SK-N-SH (cell line): Measurements from ENCODE around the gene SLC2A14. TPM values are rescaled to one million over a fixed set of nuclear protein-coding genes. Genes with fewer than 3 reads are reported as not detected.
"Not testable (repeated sequence)": the region's sequence is repeated elsewhere in the genome, so short reads cannot be mapped to it uniquely, and the experiment has no call there.

Experiments used
- CTCF ChIA-PET: fragments of 300-600, 350-600 bp; formaldehyde crosslinking; extraction: SDS; loops from one replicate; lab custom pipeline; 2021; lab: Yijun Ruan, JAX
- POLR2A ChIA-PET: fragments of 350-600 bp; sonication (Branson Sonifier 250); formaldehyde crosslinking; extraction: SDS; loops from one replicate; lab custom pipeline; 2020; ENCODE audit warnings: antibody characterized with exemption, inconsistent platforms; lab: Yijun Ruan, JAX
- DNase-seq: peaks from one replicate; pipeline ENCODE4 v3.0.0; 2012
- H2AFZ ChIP-seq: fragments of 200-600 bp; sonication (generic); 2 replicates; pipeline ENCODE4 v1.8.1; 2016; ENCODE audit warnings: antibody characterized with exemption, mild to moderate bottlenecking, low read depth
- H3F3A ChIP-seq: fragments of 200-600 bp; sonication (generic); replicated peaks from 2 replicates; pipeline ENCODE3; 2016; ENCODE audit warnings: antibody characterized with exemption, mild to moderate bottlenecking; ENCODE audit not compliant: insufficient read depth
- H3K27ac ChIP-seq, 2 experiments: fragments of 200-500 bp in 1 of 2; fragments of 200-600 bp in 1 of 2; sonication (Bioruptor generic) in 1 of 2; sonication (generic), shearing (Covaris generic) in 1 of 2; 2 replicates each; pipeline versions ENCODE4 v1.5.1 to v1.6.1; 2014 to 2016; ENCODE audit warnings: low read depth in 2 of 2, inconsistent platforms in 1 of 2, low read length in 1 of 2, mild to moderate bottlenecking in 1 of 2, mixed read lengths in 1 of 2
- H3K27me3 ChIP-seq: fragments of 200-600 bp; sonication (generic), shearing (Covaris generic); 2 replicates; pipeline ENCODE4 v1.6.1; 2016; ENCODE audit warnings: mixed run types; ENCODE audit not compliant: insufficient read depth
- H3K36me3 ChIP-seq, 2 experiments: fragments of 200-500 bp in 1 of 2; fragments of 200-600 bp in 1 of 2; sonication (Bioruptor generic) in 1 of 2; sonication (generic) in 1 of 2; replicated peaks in 1 of 2; 2 replicates each; pipeline versions ENCODE3 to v1.5.1; 2014 to 2016; ENCODE audit warnings: low read length in 1 of 2, mild to moderate bottlenecking in 1 of 2; ENCODE audit not compliant: insufficient read depth in 2 of 2, control insufficient read depth in 1 of 2
- H3K4me1 ChIP-seq, 2 experiments: fragments of 200-500 bp in 1 of 2; fragments of 200-600 bp in 1 of 2; sonication (Bioruptor generic) in 1 of 2; sonication (generic), shearing (Covaris generic) in 1 of 2; 2 replicates each; pipeline versions ENCODE4 v1.5.1 to v1.6.1; 2014 to 2016; ENCODE audit warnings: low read depth in 1 of 2, low read length in 1 of 2, mixed run types in 1 of 2; ENCODE audit not compliant: insufficient read depth in 2 of 2, control insufficient read depth in 1 of 2
- H3K4me2 ChIP-seq: fragments of 200-600 bp; sonication (generic), shearing (Covaris generic); 2 replicates; pipeline ENCODE4 v1.6.1; 2017; ENCODE audit warnings: mixed run types
- H3K4me3 ChIP-seq, 2 experiments: fragments of 200-500 bp in 1 of 2; fragments of 200-600 bp in 1 of 2; sonication (Bioruptor generic) in 1 of 2; sonication (generic), shearing (Covaris generic) in 1 of 2; 2 replicates each; pipeline versions ENCODE4 v1.5.1 to v1.8.1; 2014 to 2016; ENCODE audit warnings: low read depth in 2 of 2, inconsistent platforms in 1 of 2, low read length in 1 of 2, mild to moderate bottlenecking in 1 of 2, mixed read lengths in 1 of 2, moderate library complexity in 1 of 2
- H3K79me2 ChIP-seq: fragments of 200-600 bp; sonication (generic); 2 replicates; pipeline ENCODE4 v1.8.1; 2017; ENCODE audit warnings: mild to moderate bottlenecking; ENCODE audit not compliant: insufficient read depth
- H3K9ac ChIP-seq: fragments of 200-600 bp; sonication (generic); 2 replicates; pipeline ENCODE4 v1.6.1; 2017; ENCODE audit warnings: mixed run types
- H3K9me2 ChIP-seq: fragments of 200-600 bp; sonication (generic); 2 replicates; pipeline ENCODE4 v1.6.1; 2017; ENCODE audit warnings: mixed run types
- H3K9me3 ChIP-seq: fragments of 200-600 bp; sonication (generic); 2 replicates; pipeline ENCODE4 v1.6.1; 2017; ENCODE audit warnings: mixed run types, mild to moderate bottlenecking, moderate library complexity
- H4K20me1 ChIP-seq: fragments of 200-600 bp; sonication (generic); 2 replicates; pipeline ENCODE4 v1.6.1; 2017; ENCODE audit warnings: mild to moderate bottlenecking, mixed run types; ENCODE audit not compliant: insufficient read depth
- ELF1 ChIP-seq: IDR thresholded peaks from 2 replicates; pipeline ENCODE4 v1.4.0; 2012
- FOXJ3 ChIP-seq: sonication (generic); formaldehyde crosslinking; IDR thresholded peaks from 2 replicates; pipeline ENCODE4 v1.5.1; 2020; ENCODE audit warnings: mild to moderate bottlenecking, missing genetic modification reagents
- MAX ChIP-seq: IDR thresholded peaks from 2 replicates; pipeline ENCODE4 v1.4.0; 2012; ENCODE audit warnings: low read depth
- RAD21 ChIP-seq: IDR thresholded peaks from 2 replicates; pipeline ENCODE4 v1.6.1; 2012; ENCODE audit warnings: mild to moderate bottlenecking, low read length
- RCOR1 ChIP-seq: fragments of 150-350 bp; IDR thresholded peaks from 2 replicates; pipeline ENCODE4 v1.6.1; 2017; ENCODE audit warnings: antibody characterized with exemption, low read length
- SMC3 ChIP-seq: IDR thresholded peaks from 2 replicates; pipeline ENCODE4 v1.6.1; 2012; ENCODE audit warnings: low read depth, low read length, improper control_type of control experiment
- WGBS: methylation state at CpG from one replicate; pipeline ENCODE4 v1.1.6; 2017; ENCODE audit warnings: low lambda C conversion rate; 5-methylcytosine and 5-hydroxymethylcytosine counted together
- polyA plus RNA-seq, 3 experiments: library from polyadenylated mRNA; depleted of rRNA; stranded (reverse); fragments of >200 nt; gene quantifications; 2 replicates each; pipeline ENCODE4 v1.2.3, GENCODE V29; 2012
- TF ChIP-seq, protein P1 (sequence below): fragments of 150-350 bp; IDR thresholded peaks from 2 replicates; pipeline ENCODE4 v1.6.1; 2017; ENCODE audit warnings: antibody characterized with exemption, low read length, low read depth, borderline replicate concordance
- TF ChIP-seq, protein P2 (sequence below): IDR thresholded peaks from 2 replicates; pipeline ENCODE4; 2012
- TF ChIP-seq, protein P3 (sequence below): fragments of 200-600 bp; sonication (generic); IDR thresholded peaks from 2 replicates; pipeline ENCODE4 v1.6.1; 2017; ENCODE audit warnings: antibody characterized with exemption, mild to moderate bottlenecking, moderate library complexity

Gene SLC2A14
- polyA plus RNA-seq, 1 of the 3 experiments (the other 2 are of a cell fraction), result 0.39 TPM

DNA sequence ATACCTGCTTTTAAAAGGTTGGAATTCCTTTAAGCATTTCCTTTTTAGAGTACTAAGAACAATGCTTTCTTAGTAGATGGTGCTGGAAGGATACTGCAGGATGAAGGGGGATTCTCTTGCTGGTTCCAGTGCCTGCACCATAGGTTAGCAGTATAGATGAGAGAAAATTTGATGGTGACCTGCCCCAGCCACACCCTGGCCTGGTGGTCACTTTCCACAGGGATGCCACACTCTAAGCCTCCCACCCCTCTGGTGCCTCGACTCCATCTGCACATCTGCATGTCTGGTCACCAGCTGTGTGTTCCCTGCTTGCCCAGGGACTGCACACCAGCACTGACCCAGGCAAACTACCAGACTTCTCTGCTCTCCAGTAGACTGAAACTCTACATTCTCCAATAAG, 44.2 kb upstream of the SLC2A14 start (continued):
- TF ChIP-seq, protein P1, sequence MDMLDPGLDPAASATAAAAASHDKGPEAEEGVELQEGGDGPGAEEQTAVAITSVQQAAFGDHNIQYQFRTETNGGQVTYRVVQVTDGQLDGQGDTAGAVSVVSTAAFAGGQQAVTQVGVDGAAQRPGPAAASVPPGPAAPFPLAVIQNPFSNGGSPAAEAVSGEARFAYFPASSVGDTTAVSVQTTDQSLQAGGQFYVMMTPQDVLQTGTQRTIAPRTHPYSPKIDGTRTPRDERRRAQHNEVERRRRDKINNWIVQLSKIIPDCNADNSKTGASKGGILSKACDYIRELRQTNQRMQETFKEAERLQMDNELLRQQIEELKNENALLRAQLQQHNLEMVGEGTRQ, result no peak
- TF ChIP-seq RCOR1 (no peak), FOXJ3 (CRISPR knock-in tag) (no peak)

DNA sequence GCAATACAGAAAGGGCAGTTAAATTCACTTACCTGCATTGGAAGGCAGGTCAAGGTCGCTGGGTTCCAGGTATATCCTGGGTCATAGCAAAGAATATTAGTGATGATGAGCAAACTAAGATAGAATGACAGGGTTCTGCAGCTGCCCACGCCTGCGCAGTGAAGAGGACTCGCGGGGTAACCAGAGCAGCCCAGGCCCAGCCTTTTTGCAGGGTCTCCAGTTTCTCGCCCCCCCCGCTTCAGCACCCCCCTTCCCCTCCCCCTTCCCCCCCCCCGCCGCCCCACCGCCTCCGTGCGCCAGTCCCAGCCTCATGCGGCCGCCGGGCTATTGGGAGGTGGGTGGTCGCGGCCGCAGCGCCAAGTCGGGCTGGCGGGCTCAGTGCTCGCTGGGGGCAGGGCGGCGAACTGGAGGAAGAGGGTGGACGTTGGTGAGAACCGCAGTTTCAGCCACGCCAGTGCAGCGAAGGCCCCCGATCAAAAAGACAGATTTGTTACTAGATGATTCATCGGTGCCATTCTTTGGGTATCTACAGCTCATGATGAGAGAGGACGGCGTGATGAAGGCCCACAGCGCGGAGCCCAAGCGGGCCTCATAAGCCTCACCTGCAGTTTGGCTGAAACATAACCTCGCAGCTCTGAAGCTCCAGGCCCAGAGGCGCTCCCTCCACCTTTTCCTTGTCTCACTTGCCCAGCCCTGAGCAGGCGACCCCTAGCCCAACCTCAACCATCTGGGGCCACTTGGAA, 43.1 kb upstream of the SLC2A14 start:
- no peaks in the 10 kb centered on the region for H3K9me2 ChIP-seq
- H3K79me2 ChIP-seq, result no peaks in the 10 kb centered on the region
- no peak overlapping the region for H2AFZ ChIP-seq
- no peaks in the 10 kb centered on the region for H3K9me3 ChIP-seq
- TF ChIP-seq ELF1 (no peak), MAX (no peak), SMC3 (no peak)
- WGBS, result 38% methylated on average over 19 of the region's 38 CpGs
- ChIA-PET POLR2A (no interaction called here), CTCF (interaction anchor here (0.6 to 1.8 kb wide), 2 partner anchors 16 to 56 kb away, joined by 3 to 4 read pairs; no protein-coding TSS in a partner anchor)
- no peaks in the 10 kb centered on the region for H4K20me1 ChIP-seq
- no peaks in the 10 kb centered on the region for H3K27me3 ChIP-seq
- DNase-seq, result peak; percentile 9
- H3K27ac ChIP-seq, result no peak overlapping the region
- no peak overlapping the region for H3K4me2 ChIP-seq
- H3K4me1 ChIP-seq, result no peaks in the 10 kb centered on the region
- no peaks in the 10 kb centered on the region for H3F3A ChIP-seq
- H3K36me3 ChIP-seq, result no peaks in the 10 kb centered on the region
- H3K9ac ChIP-seq, result no peak overlapping the region
- H3K4me3 ChIP-seq, result no peak overlapping the region

GRCh38 chr12:7910106-7910505, 37.4 kb upstream of the SLC2A14 start:
- H3K9ac ChIP-seq, H3K79me2 ChIP-seq, H3F3A ChIP-seq, H3K27me3 ChIP-seq, H4K20me1 ChIP-seq, H3K4me3 ChIP-seq, H2AFZ ChIP-seq, DNase-seq, H3K4me2 ChIP-seq, H3K36me3 ChIP-seq, POLR2A ChIA-PET, H3K27ac ChIP-seq, H3K4me1 ChIP-seq, H3K9me3 ChIP-seq, H3K9me2 ChIP-seq: not testable (repeated sequence)
- CTCF ChIA-PET, result interaction anchor here (1.9 kb wide), 1 partner anchor 23 kb away, joined by 5 read pairs; no protein-coding TSS in a partner anchor
- 57% methylated on average over 7 of the region's 7 CpGs for WGBS

GRCh38 chr12:7907009-7907408, 34.3 kb upstream of the SLC2A14 start:
- DNase-seq, result peak; percentile 28
- no peak overlapping the region for H3K4me3 ChIP-seq
- no peaks in the 10 kb centered on the region for H3K36me3 ChIP-seq
- H3K27ac ChIP-seq, result no peak overlapping the region
- peak; percentile 17; the same call in 1 of the 2 replicates for TF ChIP-seq SMC3
- TF ChIP-seq, protein P2, sequence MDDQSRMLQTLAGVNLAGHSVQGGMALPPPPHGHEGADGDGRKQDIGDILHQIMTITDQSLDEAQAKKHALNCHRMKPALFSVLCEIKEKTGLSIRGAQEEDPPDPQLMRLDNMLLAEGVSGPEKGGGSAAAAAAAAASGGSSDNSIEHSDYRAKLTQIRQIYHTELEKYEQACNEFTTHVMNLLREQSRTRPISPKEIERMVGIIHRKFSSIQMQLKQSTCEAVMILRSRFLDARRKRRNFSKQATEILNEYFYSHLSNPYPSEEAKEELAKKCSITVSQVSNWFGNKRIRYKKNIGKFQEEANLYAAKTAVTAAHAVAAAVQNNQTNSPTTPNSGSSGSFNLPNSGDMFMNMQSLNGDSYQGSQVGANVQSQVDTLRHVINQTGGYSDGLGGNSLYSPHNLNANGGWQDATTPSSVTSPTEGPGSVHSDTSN, result no peak
- TF ChIP-seq RAD21, result peak; percentile 30; the same call in 1 of the 2 replicates
- TF ChIP-seq, protein P3, sequence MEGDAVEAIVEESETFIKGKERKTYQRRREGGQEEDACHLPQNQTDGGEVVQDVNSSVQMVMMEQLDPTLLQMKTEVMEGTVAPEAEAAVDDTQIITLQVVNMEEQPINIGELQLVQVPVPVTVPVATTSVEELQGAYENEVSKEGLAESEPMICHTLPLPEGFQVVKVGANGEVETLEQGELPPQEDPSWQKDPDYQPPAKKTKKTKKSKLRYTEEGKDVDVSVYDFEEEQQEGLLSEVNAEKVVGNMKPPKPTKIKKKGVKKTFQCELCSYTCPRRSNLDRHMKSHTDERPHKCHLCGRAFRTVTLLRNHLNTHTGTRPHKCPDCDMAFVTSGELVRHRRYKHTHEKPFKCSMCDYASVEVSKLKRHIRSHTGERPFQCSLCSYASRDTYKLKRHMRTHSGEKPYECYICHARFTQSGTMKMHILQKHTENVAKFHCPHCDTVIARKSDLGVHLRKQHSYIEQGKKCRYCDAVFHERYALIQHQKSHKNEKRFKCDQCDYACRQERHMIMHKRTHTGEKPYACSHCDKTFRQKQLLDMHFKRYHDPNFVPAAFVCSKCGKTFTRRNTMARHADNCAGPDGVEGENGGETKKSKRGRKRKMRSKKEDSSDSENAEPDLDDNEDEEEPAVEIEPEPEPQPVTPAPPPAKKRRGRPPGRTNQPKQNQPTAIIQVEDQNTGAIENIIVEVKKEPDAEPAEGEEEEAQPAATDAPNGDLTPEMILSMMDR, result peak; percentile 59
- no peaks in the 10 kb centered on the region for H3F3A ChIP-seq
- no peaks in the 10 kb centered on the region; a peak in 1 of 4 replicates for H3K4me1 ChIP-seq
- no peak overlapping the region for H3K4me2 ChIP-seq
- no peaks in the 10 kb centered on the region for H3K9me3 ChIP-seq
- H3K79me2 ChIP-seq, result no peaks in the 10 kb centered on the region
- no peak overlapping the region for H3K9ac ChIP-seq
- H3K27me3 ChIP-seq, result no peaks in the 10 kb centered on the region
- ChIA-PET POLR2A (no interaction called here), CTCF (interaction anchor here (0.7 kb wide), 1 partner anchor 19 kb away, joined by 3 read pairs; no protein-coding TSS in a partner anchor)
- WGBS, result 5% methylated on average over 3 of the region's 3 CpGs
- H2AFZ ChIP-seq, result no peak overlapping the region
- no peaks in the 10 kb centered on the region for H4K20me1 ChIP-seq
- H3K9me2 ChIP-seq, result no peaks in the 10 kb centered on the region

DNA sequence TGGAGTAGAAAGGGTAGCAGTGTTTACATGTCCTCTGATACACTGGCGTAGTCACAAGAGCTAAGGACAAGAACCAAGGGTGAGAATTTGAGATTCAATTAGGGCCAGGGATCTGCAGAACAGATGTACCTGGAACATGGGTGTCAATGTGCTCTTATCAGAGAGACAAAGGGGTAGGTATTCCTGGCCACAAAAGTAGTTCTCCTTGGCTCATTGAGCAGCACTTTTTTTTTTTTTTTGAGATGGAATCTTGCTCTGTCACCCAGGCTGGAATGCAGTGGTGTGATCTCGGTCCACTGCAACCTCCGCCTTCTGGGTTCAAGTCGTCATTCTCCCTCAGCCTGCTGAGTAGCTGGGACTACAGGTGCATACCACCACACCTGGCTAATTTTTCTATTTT, 33.6 kb upstream of the SLC2A14 start:
- POLR2A ChIA-PET, H3K4me3 ChIP-seq, H3K4me1 ChIP-seq, DNase-seq, H3K79me2 ChIP-seq, H3K27ac ChIP-seq, H3K9me2 ChIP-seq, H3K4me2 ChIP-seq, CTCF ChIA-PET, H3K27me3 ChIP-seq, H3K9ac ChIP-seq, H3F3A ChIP-seq, H3K36me3 ChIP-seq, H2AFZ ChIP-seq, H4K20me1 ChIP-seq, H3K9me3 ChIP-seq: not testable (repeated sequence)
- WGBS, result 47% methylated on average over 4 of the region's 4 CpGs
